ENCODE results near the gene PRKCQ.
"Not testable (repeated sequence)": the region's sequence is repeated elsewhere in the genome, so short reads cannot be mapped to it uniquely, and the experiment has no call there.

GRCh38 chr10:6380478-6380877 lies 199.6 kb downstream of the PRKCQ start:
- not testable (repeated sequence) for TF ChIP-seq CTCF (IDR thresholded peaks at IDR 0.05; ENCODE audit: insufficient read depth, low read length, poor library complexity, severe bottlenecking); EZH2phosphoT487 (conservative IDR thresholded peaks at IDR 0.05; ENCODE audit: low read length)
